Testis (tissue), 3 donors: Measurements from ENCODE around the gene PARP9. TPM values are rescaled to one million over a fixed set of nuclear protein-coding genes. Genes with fewer than 3 reads are reported as not detected.

Source experiments
- DNase-seq: peaks from one replicate; pipeline ENCODE4 v3.0.0-alpha.2; 2019
- H3K27ac ChIP-seq, 2 donors: fragments of 200-600 bp; sonication (generic); one replicate each; pipeline ENCODE4 v1.5.1; 2019
- H3K27me3 ChIP-seq: fragments of 200-600 bp; sonication (generic); one replicate; pipeline ENCODE4 v1.5.1; 2019
- H3K36me3 ChIP-seq: fragments of 200-600 bp; sonication (generic); one replicate; pipeline ENCODE4 v1.5.1; 2017; ENCODE audit warnings: low read depth; ENCODE audit errors: missing control alignments
- H3K4me1 ChIP-seq: fragments of 200-600 bp; sonication (generic); one replicate; pipeline ENCODE4 v1.5.1; 2019
- H3K4me3 ChIP-seq, 2 donors: fragments of 200-600 bp; sonication (generic); one replicate each; pipeline ENCODE4 v1.5.1; 2017 to 2019
- H3K9me3 ChIP-seq: fragments of 200-600 bp; sonication (generic); one replicate; pipeline ENCODE4 v1.5.1; 2017
- POLR2A ChIP-seq: fragments of 450-650 bp; IDR thresholded peaks from one replicate; pipeline ENCODE4 v1.6.1; 2017; ENCODE audit warnings: antibody characterized with exemption, mild to moderate bottlenecking, moderate library complexity
- WGBS, 2 donors: methylation state at CpG; one replicate each; pipeline ENCODE4 v1.1.5; 2018; 5-methylcytosine and 5-hydroxymethylcytosine counted together
- intact Hi-C: fragments of 100-400 bp; cut with DNase I; formaldehyde crosslinking; loops from one replicate; pipeline ENCODE4 v1.15.1; 2023; ENCODE audit warnings: low total_unique reads
- polyA plus RNA-seq: library from polyadenylated mRNA; stranded (reverse); fragments of 350-450 nt; fragmentation: Illumina TruSeq; extraction: RNeasy Lipid Tissue Mini Kit (QIAGEN cat#74804); gene quantifications from one replicate; pipeline ENCODE4 v1.2.3, GENCODE V29; 2014; ENCODE audit warnings: low read depth, low replicate concordance; ENCODE audit not compliant: insufficient read depth
- total RNA-seq, 2 donors: library from RNA; depleted of rRNA; stranded (reverse); fragments of >200 nt; gene quantifications; one replicate each; pipeline ENCODE4 v1.2.3, GENCODE V29; 2016
- TF ChIP-seq, protein P1 (sequence below), 3 experiments: fragments of 450-650 bp in 2 of 3; fragments of 200-600 bp in 1 of 3; sonication (generic) in 1 of 3; IDR thresholded peaks; one replicate each; pipeline ENCODE4 v1.5.1; 2016 to 2019; ENCODE audit warnings: antibody characterized with exemption in 3 of 3, mild to moderate bottlenecking in 2 of 3, moderate library complexity in 1 of 3

The PARP9 gene
- total and polyA plus RNA-seq, 3 donors from 2014 or later = 12.8 to 14.7 (median 13.8) TPM

DNA sequence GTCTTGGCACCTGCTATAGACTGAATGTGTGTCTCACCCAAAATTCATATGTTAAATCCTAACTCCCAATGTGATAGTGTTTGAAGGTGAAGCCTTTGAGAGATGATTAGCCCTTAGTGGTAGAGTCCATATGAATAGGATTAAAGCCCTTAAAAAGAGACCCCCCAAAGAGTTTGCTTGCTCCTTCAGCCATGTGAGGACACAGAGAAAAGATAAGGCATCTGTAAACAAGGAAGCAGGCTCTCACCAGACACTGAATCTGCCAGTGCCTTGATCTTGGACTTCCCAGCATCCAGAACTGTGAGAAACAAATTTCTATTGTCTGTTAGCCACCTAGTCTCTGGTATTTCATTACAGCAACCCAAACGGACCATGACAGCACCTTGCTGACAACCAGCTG, 65.9 kb downstream of the PARP9 start:
- WGBS, 2 donors = 64 to 65% methylated on average over 1 of the region's 1 CpG
- TF ChIP-seq, protein P1, sequence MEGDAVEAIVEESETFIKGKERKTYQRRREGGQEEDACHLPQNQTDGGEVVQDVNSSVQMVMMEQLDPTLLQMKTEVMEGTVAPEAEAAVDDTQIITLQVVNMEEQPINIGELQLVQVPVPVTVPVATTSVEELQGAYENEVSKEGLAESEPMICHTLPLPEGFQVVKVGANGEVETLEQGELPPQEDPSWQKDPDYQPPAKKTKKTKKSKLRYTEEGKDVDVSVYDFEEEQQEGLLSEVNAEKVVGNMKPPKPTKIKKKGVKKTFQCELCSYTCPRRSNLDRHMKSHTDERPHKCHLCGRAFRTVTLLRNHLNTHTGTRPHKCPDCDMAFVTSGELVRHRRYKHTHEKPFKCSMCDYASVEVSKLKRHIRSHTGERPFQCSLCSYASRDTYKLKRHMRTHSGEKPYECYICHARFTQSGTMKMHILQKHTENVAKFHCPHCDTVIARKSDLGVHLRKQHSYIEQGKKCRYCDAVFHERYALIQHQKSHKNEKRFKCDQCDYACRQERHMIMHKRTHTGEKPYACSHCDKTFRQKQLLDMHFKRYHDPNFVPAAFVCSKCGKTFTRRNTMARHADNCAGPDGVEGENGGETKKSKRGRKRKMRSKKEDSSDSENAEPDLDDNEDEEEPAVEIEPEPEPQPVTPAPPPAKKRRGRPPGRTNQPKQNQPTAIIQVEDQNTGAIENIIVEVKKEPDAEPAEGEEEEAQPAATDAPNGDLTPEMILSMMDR (IDR thresholded peaks at IDR 0.05) = no peak
- no peak for TF ChIP-seq POLR2A
- intact Hi-C loops = no loop called here
- Histone ChIP-seq H3K9me3 (no peaks in the 10 kb centered on the region), H3K4me3 (no peak overlapping the region), H3K27ac (no peak overlapping the region), H3K27me3 (no peaks in the 10 kb centered on the region), H3K4me1 (peaks cover 4% of the 10 kb centered on the region), H3K36me3 (no peaks in the 10 kb centered on the region)
- no peak for DNase-seq

DNA sequence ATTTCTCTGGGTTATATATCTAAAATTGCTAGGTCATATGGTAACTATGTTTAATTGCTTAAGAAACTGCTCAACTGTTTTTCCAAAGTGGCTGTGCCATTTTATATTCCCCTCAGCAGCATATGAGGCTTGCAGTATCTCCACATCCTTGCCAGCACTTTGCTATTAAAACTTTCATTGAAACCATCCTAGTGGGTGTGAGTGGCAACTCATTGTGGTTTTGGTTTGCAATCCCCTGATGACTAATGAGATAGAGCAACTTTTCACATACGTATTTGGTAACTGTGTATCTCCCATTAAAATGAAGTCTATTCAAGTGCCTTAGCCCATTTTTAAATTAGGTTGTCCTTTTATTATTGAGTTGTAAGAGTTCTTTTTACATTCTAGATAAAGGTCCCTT, 66.7 kb downstream of the PARP9 start:
- intact Hi-C loops = no loop called here
- H3K36me3 ChIP-seq = no peaks in the 10 kb centered on the region
- H3K4me1 ChIP-seq = peaks cover 3% of the 10 kb centered on the region
- WGBS, 2 donors = 59 to 68% methylated on average over 1 of the region's 1 CpG
- H3K27ac ChIP-seq = no peak overlapping the region
- H3K27me3 ChIP-seq = no peaks in the 10 kb centered on the region
- DNase-seq = no peak
- TF ChIP-seq, protein P1 (IDR thresholded peaks at IDR 0.05) = no peak
- TF ChIP-seq POLR2A = no peak
- H3K4me3 ChIP-seq = no peak overlapping the region
- no peaks in the 10 kb centered on the region for H3K9me3 ChIP-seq

DNA sequence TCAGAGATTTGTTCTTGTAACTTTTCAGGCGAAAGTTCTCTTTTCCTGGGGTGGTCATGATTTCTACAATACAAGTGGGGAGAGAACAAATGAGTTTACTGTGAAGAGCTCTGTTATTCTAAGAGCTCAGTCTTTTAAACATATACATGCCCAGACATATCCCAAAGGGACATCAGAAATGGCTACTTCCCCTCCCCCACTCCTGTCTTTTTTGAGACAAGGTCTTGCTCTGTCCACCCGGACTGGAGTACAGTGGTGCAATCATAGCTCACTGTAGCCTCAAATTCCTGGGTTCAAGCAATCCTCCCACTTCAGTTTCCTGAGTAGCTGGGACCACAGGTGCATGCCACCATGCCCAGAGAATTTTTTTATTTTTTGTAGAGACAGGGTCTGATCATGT, 67.6 kb downstream of the PARP9 start:
- 70 to 82% methylated on average over 2 of the region's 2 CpGs for WGBS, 2 donors
- no peaks in the 10 kb centered on the region for H3K4me1 ChIP-seq
- no peaks in the 10 kb centered on the region for H3K27me3 ChIP-seq
- no peak overlapping the region for H3K4me3 ChIP-seq
- H3K36me3 ChIP-seq = no peaks in the 10 kb centered on the region
- intact Hi-C loops = no loop called here
- H3K27ac ChIP-seq = no peak overlapping the region
- TF ChIP-seq POLR2A = no peak
- TF ChIP-seq, protein P1 (IDR thresholded peaks at IDR 0.05) = no peak
- no peaks in the 10 kb centered on the region for H3K9me3 ChIP-seq
- no peak for DNase-seq

DNA sequence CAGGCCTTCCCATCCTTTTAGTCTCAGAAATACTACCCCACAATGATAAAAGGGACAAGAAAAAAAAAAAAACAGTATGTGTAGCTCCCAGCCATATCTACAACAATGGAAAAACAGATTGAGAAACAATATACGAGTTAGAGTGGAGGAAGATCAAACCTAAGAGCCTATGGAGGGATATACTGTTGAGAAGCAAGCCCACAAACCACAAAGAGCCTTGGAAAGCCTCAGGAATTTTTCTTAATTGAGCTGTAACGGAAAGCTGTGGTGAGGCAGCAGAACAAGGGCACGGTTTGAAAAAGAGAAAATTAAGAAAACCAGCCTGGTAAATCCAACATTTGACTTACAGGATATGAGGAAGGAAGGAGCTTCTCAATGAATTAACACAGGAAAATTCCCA, 70.8 kb downstream of the PARP9 start:
- no peaks in the 10 kb centered on the region for H3K27me3 ChIP-seq
- H3K36me3 ChIP-seq = no peaks in the 10 kb centered on the region
- TF ChIP-seq, protein P1 (IDR thresholded peaks at IDR 0.05) = no peak
- no peak for TF ChIP-seq POLR2A
- 80 to 91% methylated on average over 3 of the region's 3 CpGs for WGBS, 2 donors
- H3K4me1 ChIP-seq = no peaks in the 10 kb centered on the region
- intact Hi-C loops = no loop called here
- H3K9me3 ChIP-seq = no peaks in the 10 kb centered on the region
- DNase-seq = no peak
- H3K27ac ChIP-seq = no peak overlapping the region
- H3K4me3 ChIP-seq = no peak overlapping the region

DNA sequence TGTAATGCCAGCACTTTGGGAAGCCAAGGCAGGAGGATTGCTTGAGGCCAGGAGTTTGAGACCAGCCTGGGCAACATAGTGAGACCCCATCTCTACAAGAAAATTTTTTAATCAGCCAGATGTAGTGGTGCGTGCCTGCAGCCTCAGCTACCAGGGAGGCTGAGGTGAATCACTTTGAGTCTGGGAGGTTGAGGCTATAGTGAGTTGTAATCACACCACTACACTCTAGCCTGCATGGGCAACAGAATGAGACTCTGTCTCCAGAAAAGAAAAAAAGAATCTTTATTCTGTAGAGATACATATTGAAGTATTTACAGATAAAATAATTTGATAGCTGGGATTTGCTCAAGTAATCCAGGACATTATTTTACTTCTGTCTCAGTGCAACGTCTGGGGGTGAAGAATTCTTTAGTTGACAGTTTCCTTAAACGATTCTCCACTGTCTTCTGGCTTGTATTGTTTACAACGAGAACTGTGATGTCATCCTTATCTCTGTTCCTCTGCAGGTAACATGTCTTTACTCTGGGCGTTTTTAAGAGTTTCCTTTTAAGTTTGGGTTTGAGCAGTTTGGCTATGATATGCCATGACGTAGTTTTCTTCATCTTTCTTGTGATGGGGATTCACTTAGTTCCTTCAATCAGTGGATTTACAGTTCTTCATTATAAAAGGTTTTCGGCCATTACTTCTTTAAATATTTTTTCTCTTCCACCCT, 75.7 kb downstream of the PARP9 start:
- H3K27ac ChIP-seq = no peak overlapping the region
- H3K9me3 ChIP-seq = no peaks in the 10 kb centered on the region
- 79 to 81% methylated on average over 7 of the region's 7 CpGs for WGBS, 2 donors
- H3K27me3 ChIP-seq = no peaks in the 10 kb centered on the region
- H3K4me1 ChIP-seq = no peaks in the 10 kb centered on the region
- no peak overlapping the region for H3K4me3 ChIP-seq
- DNase-seq = no peak
- TF ChIP-seq POLR2A = no peak
- TF ChIP-seq, protein P1 (IDR thresholded peaks at IDR 0.05) = no peak
- H3K36me3 ChIP-seq = no peaks in the 10 kb centered on the region
- intact Hi-C loops = no loop called here
